ENCODE measurements around the gene CD59.
"Not testable (repeated sequence)": the region's sequence is repeated elsewhere in the genome, so short reads cannot be mapped to it uniquely, and the experiment has no call there.

CD59 gene

GRCh38 chr11:33665350-33666106 lies 70.7 kb downstream of the CD59 start:
- no peak for DNase-seq (ENCODE audit: low spot score)

- no peak for DNase-seq (ENCODE audit: low spot score)
Observed at GRCh38 chr11:33664827-33665226, 71.4 kb downstream of the CD59 start.

- no peak for DNase-seq (ENCODE audit: low spot score)
Observed at GRCh38 chr11:33664166-33664565, 72.1 kb downstream of the CD59 start.

- no peak for DNase-seq (ENCODE audit: low spot score)
Observed at GRCh38 chr11:33663121-33663520, 73.1 kb downstream of the CD59 start.

- not testable (repeated sequence) for DNase-seq (ENCODE audit: low spot score)
Observed at GRCh38 chr11:33661526-33661925, 74.7 kb downstream of the CD59 start.

GRCh38 chr11:33660962-33661361 lies 75.3 kb downstream of the CD59 start:
- DNase-seq (ENCODE audit: low spot score) = no peak

GRCh38 chr11:33659370-33660139 lies 76.7 kb downstream of the CD59 start:
- no peak for DNase-seq (ENCODE audit: low spot score)

GRCh38 chr11:33658195-33658900 lies 77.9 kb downstream of the CD59 start:
- DNase-seq (ENCODE audit: low spot score) = no peak

- DNase-seq (ENCODE audit: low spot score) = no peak
Observed at GRCh38 chr11:33657757-33658156, 78.5 kb downstream of the CD59 start.

GRCh38 chr11:33656768-33657167 lies 79.5 kb downstream of the CD59 start:
- no peak for DNase-seq (ENCODE audit: low spot score)

GRCh38 chr11:33655842-33656600 lies 80.2 kb downstream of the CD59 start:
- no peak for DNase-seq (ENCODE audit: low spot score)

GRCh38 chr11:33654594-33654993 lies 81.6 kb downstream of the CD59 start:
- no peak for DNase-seq (ENCODE audit: low spot score)
